ENCODE data around the gene MS4A14. TPM values are rescaled to one million over a fixed set of nuclear protein-coding genes. Genes with fewer than 3 reads are reported as not detected.

Gene MS4A14
- total and polyA plus RNA-seq, 4 donors: 0.88 to 8.6 (median 2.9) TPM

GRCh38 chr11:60349990-60350389 lies 46.3 kb upstream of the MS4A14 start:
- DNase-seq (no peak), ATAC-seq (ENCODE audit: insufficient read depth, low FRiP score) (no peak)
- Histone ChIP-seq H3K36me3 (ENCODE audit: control insufficient read depth in 4 of 4, insufficient read depth in 4 of 4, low read length in 4 of 4) (no peaks in the 10 kb centered on the region), H3K9me3 (ENCODE audit: control insufficient read depth in 4 of 4, insufficient read depth in 3 of 4, low read length in 3 of 4) (peaks cover 0 to 2% (median 0%) of the 10 kb centered on the region in 4 donors), H3K4me1 (ENCODE audit: control insufficient read depth in 5 of 5, insufficient read depth in 5 of 5, low read length in 5 of 5) (no peaks in the 10 kb centered on the region), H3K27ac (ENCODE audit: low read depth in 1 of 2, low read length in 1 of 2) (no peak overlapping the region), H3K27me3 (ENCODE audit: control insufficient read depth in 3 of 3, insufficient read depth in 3 of 3, low read length in 2 of 3) (no peaks in the 10 kb centered on the region), H3K4me3 (no peak overlapping the region), H3K9ac (ENCODE audit: insufficient read depth in 1 of 2, low read length in 2 of 2) (no peak overlapping the region)
- TF ChIP-seq, protein P1, sequence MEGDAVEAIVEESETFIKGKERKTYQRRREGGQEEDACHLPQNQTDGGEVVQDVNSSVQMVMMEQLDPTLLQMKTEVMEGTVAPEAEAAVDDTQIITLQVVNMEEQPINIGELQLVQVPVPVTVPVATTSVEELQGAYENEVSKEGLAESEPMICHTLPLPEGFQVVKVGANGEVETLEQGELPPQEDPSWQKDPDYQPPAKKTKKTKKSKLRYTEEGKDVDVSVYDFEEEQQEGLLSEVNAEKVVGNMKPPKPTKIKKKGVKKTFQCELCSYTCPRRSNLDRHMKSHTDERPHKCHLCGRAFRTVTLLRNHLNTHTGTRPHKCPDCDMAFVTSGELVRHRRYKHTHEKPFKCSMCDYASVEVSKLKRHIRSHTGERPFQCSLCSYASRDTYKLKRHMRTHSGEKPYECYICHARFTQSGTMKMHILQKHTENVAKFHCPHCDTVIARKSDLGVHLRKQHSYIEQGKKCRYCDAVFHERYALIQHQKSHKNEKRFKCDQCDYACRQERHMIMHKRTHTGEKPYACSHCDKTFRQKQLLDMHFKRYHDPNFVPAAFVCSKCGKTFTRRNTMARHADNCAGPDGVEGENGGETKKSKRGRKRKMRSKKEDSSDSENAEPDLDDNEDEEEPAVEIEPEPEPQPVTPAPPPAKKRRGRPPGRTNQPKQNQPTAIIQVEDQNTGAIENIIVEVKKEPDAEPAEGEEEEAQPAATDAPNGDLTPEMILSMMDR (IDR thresholded peaks at IDR 0.05; ENCODE audit: control extremely low read depth, extremely low read depth): no peak
- 87 to 96% methylated on average over 1 of the region's 1 CpG for WGBS, 2 donors

DNA sequence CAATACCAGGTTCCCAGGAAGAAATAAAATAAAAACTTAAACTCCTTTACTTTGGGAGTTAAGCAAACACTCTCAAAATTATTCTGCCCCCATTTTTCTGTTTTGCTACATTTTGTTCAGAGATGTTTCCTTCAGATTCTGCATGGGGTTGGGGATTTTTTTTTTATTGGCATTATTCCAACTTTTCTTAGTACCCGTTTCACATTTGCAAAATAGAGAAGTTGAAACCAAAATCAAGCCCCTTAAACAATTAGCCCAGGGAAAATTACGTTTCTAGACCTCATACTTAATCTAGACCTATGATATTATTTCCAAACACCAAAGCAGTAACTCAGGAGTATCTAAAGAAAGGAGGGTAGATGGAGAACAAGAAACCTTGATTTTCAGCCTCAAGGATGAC lies 38.5 kb upstream of the MS4A14 start:
- 14 to 25% methylated on average over 2 of the region's 2 CpGs for WGBS, 2 donors
- no peaks in the 10 kb centered on the region for H3K36me3 ChIP-seq (ENCODE audit: control insufficient read depth in 4 of 4, insufficient read depth in 4 of 4, low read length in 4 of 4)
- no peaks in the 10 kb centered on the region for H3K27me3 ChIP-seq (ENCODE audit: control insufficient read depth in 3 of 3, insufficient read depth in 3 of 3, low read length in 2 of 3)
- no peak overlapping the region for H3K27ac ChIP-seq (ENCODE audit: low read depth in 1 of 2, low read length in 1 of 2)
- H3K4me3 ChIP-seq: no peak overlapping the region
- peaks cover 0 to 2% (median 0%) of the 10 kb centered on the region in 5 donors for H3K4me1 ChIP-seq (ENCODE audit: control insufficient read depth in 5 of 5, insufficient read depth in 5 of 5, low read length in 5 of 5)
- DNase-seq: no peak
- ATAC-seq (ENCODE audit: insufficient read depth, low FRiP score): no peak
- H3K9me3 ChIP-seq (ENCODE audit: control insufficient read depth in 4 of 4, insufficient read depth in 3 of 4, low read length in 3 of 4): peaks cover 0 to 10% (median 7%) of the 10 kb centered on the region in 4 donors
- H3K9ac ChIP-seq (ENCODE audit: insufficient read depth in 1 of 2, low read length in 2 of 2): no peak overlapping the region
- TF ChIP-seq, protein P1 (IDR thresholded peaks at IDR 0.05; ENCODE audit: control extremely low read depth, extremely low read depth): no peak

- no peak for DNase-seq
- no peak overlapping the region for H3K27ac ChIP-seq (ENCODE audit: low read depth in 1 of 2, low read length in 1 of 2)
- WGBS, 2 donors: 87 to 95% methylated on average over 4 of the region's 4 CpGs
- H3K9ac ChIP-seq (ENCODE audit: insufficient read depth in 1 of 2, low read length in 2 of 2): no peak overlapping the region
- H3K9me3 ChIP-seq (ENCODE audit: control insufficient read depth in 4 of 4, insufficient read depth in 3 of 4, low read length in 3 of 4): peaks cover 0 to 10% (median 7%) of the 10 kb centered on the region in 4 donors
- ATAC-seq (ENCODE audit: insufficient read depth, low FRiP score): no peak
- TF ChIP-seq, protein P1 (IDR thresholded peaks at IDR 0.05; ENCODE audit: control extremely low read depth, extremely low read depth): no peak
- no peak overlapping the region for H3K4me3 ChIP-seq
- no peaks in the 10 kb centered on the region for H3K27me3 ChIP-seq (ENCODE audit: control insufficient read depth in 3 of 3, insufficient read depth in 3 of 3, low read length in 2 of 3)
- H3K4me1 ChIP-seq (ENCODE audit: control insufficient read depth in 5 of 5, insufficient read depth in 5 of 5, low read length in 5 of 5): peaks cover 0 to 2% (median 0%) of the 10 kb centered on the region in 5 donors
- no peaks in the 10 kb centered on the region for H3K36me3 ChIP-seq (ENCODE audit: control insufficient read depth in 4 of 4, insufficient read depth in 4 of 4, low read length in 4 of 4)
Measured at GRCh38 chr11:60360621-60361020, 35.6 kb upstream of the MS4A14 start.

GRCh38 chr11:60362241-60362640 lies 34.0 kb upstream of the MS4A14 start:
- Histone ChIP-seq H3K9ac (ENCODE audit: insufficient read depth in 1 of 2, low read length in 2 of 2) (no peak overlapping the region), H3K27me3 (ENCODE audit: control insufficient read depth in 3 of 3, insufficient read depth in 3 of 3, low read length in 2 of 3) (no peaks in the 10 kb centered on the region), H3K9me3 (ENCODE audit: control insufficient read depth in 4 of 4, insufficient read depth in 3 of 4, low read length in 3 of 4) (peaks cover 0 to 10% (median 7%) of the 10 kb centered on the region in 4 donors), H3K36me3 (ENCODE audit: control insufficient read depth in 4 of 4, insufficient read depth in 4 of 4, low read length in 4 of 4) (no peaks in the 10 kb centered on the region), H3K27ac (ENCODE audit: low read depth in 1 of 2, low read length in 1 of 2) (no peak overlapping the region), H3K4me3 (no peak overlapping the region), H3K4me1 (ENCODE audit: control insufficient read depth in 5 of 5, insufficient read depth in 5 of 5, low read length in 5 of 5) (peaks cover 0 to 2% (median 0%) of the 10 kb centered on the region in 5 donors)
- ATAC-seq (ENCODE audit: insufficient read depth, low FRiP score): no peak
- TF ChIP-seq, protein P1 (IDR thresholded peaks at IDR 0.05; ENCODE audit: control extremely low read depth, extremely low read depth): no peak
- DNase-seq: no peak
- WGBS, 2 donors: 32 to 42% methylated on average over 1 of the region's 1 CpG

Data from lung (tissue), 12 donors.